HG03280 (cell line): ENCODE measurements around the gene PAM.
"Not testable (repeated sequence)": the region's sequence is repeated elsewhere in the genome, so short reads cannot be mapped to it uniquely, and the experiment has no call there.

Experiments
- ATAC-seq: cut with Tn5 transposase; IDR thresholded peaks from one replicate; pipeline ENCODE4 v1.9.1; 2021; ENCODE audit warnings: mild to moderate bottlenecking, moderate library complexity; ENCODE audit not compliant: unreplicated experiment

Gene PAM

DNA sequence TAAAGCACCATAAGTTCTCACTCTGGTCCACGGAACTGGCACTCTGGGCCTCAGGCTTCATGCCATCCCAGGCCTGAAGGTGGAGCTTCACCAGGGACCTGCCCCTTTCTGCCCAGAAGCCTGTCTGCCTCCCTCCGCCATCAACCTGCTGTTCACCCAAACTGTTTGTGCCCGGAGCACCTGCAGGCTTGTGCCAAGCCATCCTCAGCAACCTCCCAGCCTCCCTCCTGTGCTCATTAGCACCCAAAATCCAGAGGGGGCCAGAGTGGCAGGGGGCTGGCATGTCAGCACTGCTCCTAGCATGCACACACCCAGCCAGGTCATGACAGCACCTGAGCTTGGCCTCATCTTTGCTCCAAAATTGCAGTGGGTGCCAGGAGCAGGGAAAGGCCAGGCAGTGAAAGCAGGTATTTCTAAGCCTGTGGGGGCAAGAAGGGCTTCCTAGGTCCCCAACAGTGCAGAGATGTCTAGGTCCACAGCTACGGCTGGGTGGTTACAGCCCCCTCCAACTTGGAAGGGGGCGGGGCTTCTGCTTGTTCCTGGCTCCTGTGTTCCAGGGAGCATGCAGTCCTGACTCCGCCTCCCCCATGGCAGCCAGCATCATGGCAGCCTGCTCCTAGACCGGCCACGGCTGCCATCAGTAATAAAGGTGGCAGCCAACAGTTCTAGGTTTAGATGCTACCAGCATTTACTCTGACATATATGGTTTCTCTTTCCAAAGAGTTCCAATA lies 279.7 kb downstream of the PAM start:
- no peak for ATAC-seq

DNA sequence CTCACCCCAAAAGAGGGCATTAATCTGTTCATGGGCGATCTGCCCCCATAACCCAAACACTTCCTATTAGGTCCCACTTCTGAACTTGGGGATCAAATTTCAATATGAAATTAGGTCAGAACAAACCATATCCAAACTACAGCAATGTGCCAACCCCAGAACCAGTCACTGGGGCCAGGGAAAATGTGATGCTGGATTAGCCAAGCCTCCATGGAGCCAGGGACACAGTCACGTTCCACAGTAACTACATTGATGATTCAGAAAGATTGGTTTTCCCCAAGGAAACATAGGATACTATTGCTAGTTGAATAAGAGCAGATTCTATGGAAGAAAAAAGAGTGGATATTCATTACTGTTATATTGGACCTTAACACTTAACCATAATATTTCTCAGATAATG lies 280.6 kb downstream of the PAM start:
- ATAC-seq: no peak

- ATAC-seq: no peak
These were observed 281.5 kb downstream of the PAM start for GRCh38 chr5:103036601-103037000.

DNA sequence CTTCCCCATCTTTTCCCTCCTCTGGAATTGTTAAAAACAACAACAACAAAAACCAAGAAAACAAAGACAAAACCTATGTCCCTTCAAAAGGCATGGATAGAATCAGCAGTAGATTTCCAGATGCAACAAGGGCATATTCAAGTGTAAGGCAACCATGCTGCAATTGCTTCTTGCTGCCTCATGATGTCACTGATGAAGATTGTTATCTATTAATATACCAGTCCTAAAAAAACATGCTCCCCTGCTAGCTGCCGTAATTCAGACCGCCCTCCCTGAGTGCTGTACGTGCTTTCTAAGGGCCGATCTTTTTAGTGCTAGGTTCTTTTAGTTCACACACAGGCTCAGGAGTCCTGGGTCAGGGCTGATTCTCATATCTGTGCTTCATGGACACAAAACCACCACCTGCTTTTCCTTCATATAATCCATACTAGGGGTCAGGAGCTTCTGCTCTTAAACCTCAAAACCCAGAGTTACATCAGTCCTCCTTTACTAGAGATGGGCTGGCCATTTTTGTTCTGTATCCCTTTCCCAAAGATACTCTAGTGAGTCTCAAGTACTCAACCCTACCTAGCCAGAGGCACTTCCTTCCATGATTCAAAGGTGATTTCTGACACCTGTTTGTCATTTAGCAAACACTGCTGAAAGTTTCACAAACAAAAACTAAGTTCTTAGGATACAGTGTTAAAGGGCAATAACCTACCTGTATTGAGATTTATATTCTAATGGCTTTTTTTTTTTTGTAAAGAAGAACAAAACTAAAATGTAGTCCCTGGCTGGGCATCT lies 282.8 kb downstream of the PAM start:
- no peak for ATAC-seq

- ATAC-seq: no peak
These were observed 286.1 kb downstream of the PAM start for GRCh38 chr5:103041071-103041676.

- not testable (repeated sequence) for ATAC-seq
These were observed 291.6 kb downstream of the PAM start for GRCh38 chr5:103046706-103047105.

DNA sequence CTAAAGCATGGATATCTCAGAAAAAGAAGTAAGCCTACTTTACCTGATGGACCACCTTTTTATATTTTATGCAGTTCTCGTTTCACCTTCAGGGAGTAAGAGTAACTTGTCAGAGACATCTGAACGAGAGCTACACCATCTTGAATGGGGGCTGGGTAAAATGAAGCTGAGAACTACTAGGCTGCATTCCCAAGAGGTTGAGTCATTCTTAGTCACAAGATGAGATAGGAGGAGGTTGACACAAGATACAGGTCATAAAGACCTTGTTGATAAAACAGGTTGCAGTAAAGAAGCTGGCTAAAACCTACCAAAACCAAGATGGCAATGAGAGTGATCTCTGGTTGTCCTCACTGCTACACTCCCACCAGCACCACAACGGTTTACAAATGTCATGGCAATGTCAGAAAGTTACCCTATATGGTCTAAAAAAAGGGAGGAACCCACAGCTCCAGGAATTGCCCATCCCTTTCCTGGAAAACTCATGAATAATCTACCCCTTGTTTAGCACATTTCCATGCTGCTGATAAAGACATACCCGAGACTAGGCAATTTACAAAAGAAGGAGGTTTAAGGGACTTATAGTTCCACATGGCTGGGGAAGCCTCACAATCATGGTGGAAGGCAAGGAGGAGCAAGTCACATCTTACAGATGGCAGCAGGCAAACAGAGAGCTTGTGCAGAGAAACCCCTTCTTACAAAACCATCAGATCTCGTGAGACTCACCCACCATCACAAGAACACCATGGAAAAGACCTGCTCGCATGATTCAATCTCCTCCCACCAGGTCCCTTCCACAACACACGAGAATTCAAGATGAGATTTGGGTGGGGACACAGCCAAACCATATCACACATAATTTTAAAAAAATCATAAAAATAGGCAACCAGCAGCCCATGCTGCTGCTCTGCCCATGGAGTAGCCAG lies 302.4 kb downstream of the PAM start:
- no peak for ATAC-seq

- no peak for ATAC-seq
These were observed 304.4 kb downstream of the PAM start for GRCh38 chr5:103059525-103059924.

- no peak for ATAC-seq
These were observed 305.4 kb downstream of the PAM start for GRCh38 chr5:103060424-103060954.

DNA sequence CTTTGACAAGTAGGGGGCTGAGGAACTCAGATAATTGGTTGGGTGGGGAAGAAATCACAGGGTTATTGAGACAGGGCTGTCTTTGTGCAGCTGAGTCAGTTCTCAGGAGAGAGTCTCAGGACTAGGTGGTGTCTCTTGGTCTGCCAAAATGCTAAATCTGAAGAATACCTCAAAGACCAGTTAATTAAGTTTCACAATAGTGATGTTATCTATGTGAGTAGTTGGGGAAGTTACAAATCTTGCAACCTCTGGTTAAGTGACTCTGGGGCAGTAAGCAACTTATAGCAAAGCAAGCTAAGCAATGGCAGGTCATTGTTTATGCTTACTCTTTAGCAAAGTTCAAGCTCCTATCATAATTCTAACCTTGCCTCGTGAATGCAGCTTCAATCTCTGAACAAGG lies 311.2 kb downstream of the PAM start:
- no peak for ATAC-seq

DNA sequence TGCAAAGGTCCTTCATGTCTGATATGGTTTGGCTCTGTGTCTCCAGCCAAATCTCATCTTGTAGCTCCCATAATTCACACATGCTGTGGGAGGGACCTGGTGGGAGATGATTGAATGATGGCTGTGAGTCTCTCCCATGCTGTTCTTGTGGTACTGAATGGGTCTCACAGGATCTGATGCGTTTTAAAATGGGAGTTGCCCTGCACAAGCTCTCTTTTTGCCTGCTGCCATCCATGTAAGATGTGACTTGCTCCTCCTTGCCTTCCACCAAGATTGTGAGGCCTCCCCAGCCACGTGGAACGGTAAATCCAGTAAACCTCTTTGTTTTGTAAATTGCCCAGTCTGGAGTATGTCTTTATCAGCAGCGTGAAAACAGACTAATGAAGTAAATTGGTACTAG lies 318.4 kb downstream of the PAM start:
- ATAC-seq: not testable (repeated sequence)

- ATAC-seq: no peak
These were observed 320.3 kb downstream of the PAM start for GRCh38 chr5:103075442-103075841.
